Fibroblast of skin of back (primary cell): Measurements from ENCODE around the gene GPX7.

Source experiments
- DNase-seq: peaks from one replicate; pipeline ENCODE4 v3.0.0-alpha.2; 2013

The GPX7 gene

GRCh38 chr1:52629667-52630066, 27.5 kb downstream of the GPX7 start:
- DNase-seq = no peak

- no peak for DNase-seq
Measured at GRCh38 chr1:52631759-52632331, 29.7 kb downstream of the GPX7 start.

GRCh38 chr1:52632732-52633290, 30.6 kb downstream of the GPX7 start, which contains the start of gene SHISAL2A:
Gene SHISAL2A (plus strand): TSS chr1:52633168. CDS start chr1:52633494, 326 bp downstream.
- DNase-seq = peak; percentile 48

GRCh38 chr1:52633291-52633754, 31.2 kb downstream of the GPX7 start:
- no peak for DNase-seq

- DNase-seq = no peak
Measured at GRCh38 chr1:52634111-52634510, 31.9 kb downstream of the GPX7 start.

- no peak for DNase-seq
Measured at GRCh38 chr1:52635321-52636089, 33.3 kb downstream of the GPX7 start.

GRCh38 chr1:52636721-52637695, 34.8 kb downstream of the GPX7 start:
- no peak for DNase-seq

- DNase-seq = no peak
Measured at GRCh38 chr1:52637946-52638345, 35.8 kb downstream of the GPX7 start.

- no peak for DNase-seq
Measured at GRCh38 chr1:52640697-52641096, 38.5 kb downstream of the GPX7 start.

GRCh38 chr1:52641307-52641706, 39.1 kb downstream of the GPX7 start:
- DNase-seq = no peak

- no peak for DNase-seq
Measured at GRCh38 chr1:52645261-52645660, 43.1 kb downstream of the GPX7 start.

- no peak for DNase-seq
Measured at GRCh38 chr1:52651904-52652303, 49.7 kb downstream of the GPX7 start.

GRCh38 chr1:52653207-52653849, 51.2 kb downstream of the GPX7 start:
- DNase-seq = no peak

GRCh38 chr1:52654063-52654462, 51.9 kb downstream of the GPX7 start:
- DNase-seq = no peak

- no peak for DNase-seq
Measured at GRCh38 chr1:52657702-52658101, 55.5 kb downstream of the GPX7 start.
